SK-N-SH (cell line): ENCODE results near the gene KNTC1. TPM values are rescaled to one million over a fixed set of nuclear protein-coding genes. Genes with fewer than 3 reads are reported as not detected.

Source experiments
- CTCF ChIA-PET: fragments of 300-600, 350-600 bp; formaldehyde crosslinking; extraction: SDS; loops from one replicate; lab custom pipeline; 2021; lab: Yijun Ruan, JAX
- POLR2A ChIA-PET: fragments of 350-600 bp; sonication (Branson Sonifier 250); formaldehyde crosslinking; extraction: SDS; loops from one replicate; lab custom pipeline; 2020; ENCODE audit warnings: antibody characterized with exemption, inconsistent platforms; lab: Yijun Ruan, JAX
- DNase-seq: peaks from one replicate; pipeline ENCODE4 v3.0.0; 2012
- H2AFZ ChIP-seq: fragments of 200-600 bp; sonication (generic); 2 replicates; pipeline ENCODE4 v1.8.1; 2016; ENCODE audit warnings: antibody characterized with exemption, mild to moderate bottlenecking, low read depth
- H3F3A ChIP-seq: fragments of 200-600 bp; sonication (generic); replicated peaks from 2 replicates; pipeline ENCODE3; 2016; ENCODE audit warnings: antibody characterized with exemption, mild to moderate bottlenecking; ENCODE audit not compliant: insufficient read depth
- H3K27ac ChIP-seq, 2 experiments: fragments of 200-500 bp in 1 of 2; fragments of 200-600 bp in 1 of 2; sonication (Bioruptor generic) in 1 of 2; sonication (generic), shearing (Covaris generic) in 1 of 2; 2 replicates each; pipeline versions ENCODE4 v1.5.1 to v1.6.1; 2014 to 2016; ENCODE audit warnings: low read depth in 2 of 2, inconsistent platforms in 1 of 2, low read length in 1 of 2, mild to moderate bottlenecking in 1 of 2, mixed read lengths in 1 of 2
- H3K27me3 ChIP-seq: fragments of 200-600 bp; sonication (generic), shearing (Covaris generic); 2 replicates; pipeline ENCODE4 v1.6.1; 2016; ENCODE audit warnings: mixed run types; ENCODE audit not compliant: insufficient read depth
- H3K36me3 ChIP-seq, 2 experiments: fragments of 200-500 bp in 1 of 2; fragments of 200-600 bp in 1 of 2; sonication (Bioruptor generic) in 1 of 2; sonication (generic) in 1 of 2; replicated peaks in 1 of 2; 2 replicates each; pipeline versions ENCODE3 to v1.5.1; 2014 to 2016; ENCODE audit warnings: low read length in 1 of 2, mild to moderate bottlenecking in 1 of 2; ENCODE audit not compliant: insufficient read depth in 2 of 2, control insufficient read depth in 1 of 2
- H3K4me1 ChIP-seq, 2 experiments: fragments of 200-500 bp in 1 of 2; fragments of 200-600 bp in 1 of 2; sonication (Bioruptor generic) in 1 of 2; sonication (generic), shearing (Covaris generic) in 1 of 2; 2 replicates each; pipeline versions ENCODE4 v1.5.1 to v1.6.1; 2014 to 2016; ENCODE audit warnings: low read depth in 1 of 2, low read length in 1 of 2, mixed run types in 1 of 2; ENCODE audit not compliant: insufficient read depth in 2 of 2, control insufficient read depth in 1 of 2
- H3K4me2 ChIP-seq: fragments of 200-600 bp; sonication (generic), shearing (Covaris generic); 2 replicates; pipeline ENCODE4 v1.6.1; 2017; ENCODE audit warnings: mixed run types
- H3K4me3 ChIP-seq, 2 experiments: fragments of 200-500 bp in 1 of 2; fragments of 200-600 bp in 1 of 2; sonication (Bioruptor generic) in 1 of 2; sonication (generic), shearing (Covaris generic) in 1 of 2; 2 replicates each; pipeline versions ENCODE4 v1.5.1 to v1.8.1; 2014 to 2016; ENCODE audit warnings: low read depth in 2 of 2, inconsistent platforms in 1 of 2, low read length in 1 of 2, mild to moderate bottlenecking in 1 of 2, mixed read lengths in 1 of 2, moderate library complexity in 1 of 2
- H3K79me2 ChIP-seq: fragments of 200-600 bp; sonication (generic); 2 replicates; pipeline ENCODE4 v1.8.1; 2017; ENCODE audit warnings: mild to moderate bottlenecking; ENCODE audit not compliant: insufficient read depth
- H3K9ac ChIP-seq: fragments of 200-600 bp; sonication (generic); 2 replicates; pipeline ENCODE4 v1.6.1; 2017; ENCODE audit warnings: mixed run types
- H3K9me2 ChIP-seq: fragments of 200-600 bp; sonication (generic); 2 replicates; pipeline ENCODE4 v1.6.1; 2017; ENCODE audit warnings: mixed run types
- H3K9me3 ChIP-seq: fragments of 200-600 bp; sonication (generic); 2 replicates; pipeline ENCODE4 v1.6.1; 2017; ENCODE audit warnings: mixed run types, mild to moderate bottlenecking, moderate library complexity
- H4K20me1 ChIP-seq: fragments of 200-600 bp; sonication (generic); 2 replicates; pipeline ENCODE4 v1.6.1; 2017; ENCODE audit warnings: mild to moderate bottlenecking, mixed run types; ENCODE audit not compliant: insufficient read depth
- CTCF ChIP-seq: fragments of 200-600 bp; sonication (generic); IDR thresholded peaks from 2 replicates; pipeline ENCODE4 v1.6.1; 2017; ENCODE audit warnings: antibody characterized with exemption, mild to moderate bottlenecking, moderate library complexity
- EP300 ChIP-seq, 2 experiments: IDR thresholded peaks; 2 replicates each; pipeline versions ENCODE4 v1.4.0 to v1.6.1; 2012; ENCODE audit warnings: borderline replicate concordance in 1 of 2, low read depth in 1 of 2, low read length in 1 of 2
- EZH2phosphoT487 ChIP-seq: fragments of 200-600 bp; sonication (generic); IDR thresholded peaks from 2 replicates; pipeline ENCODE4 v1.6.1; 2017; ENCODE audit warnings: low read depth, mixed run types, mild to moderate bottlenecking, antibody characterized with exemption, moderate library complexity, borderline replicate concordance
- FOSL2 ChIP-seq: IDR thresholded peaks from 2 replicates; pipeline ENCODE4 v1.4.0; 2012; ENCODE audit warnings: low read depth, mild to moderate bottlenecking, moderate library complexity, borderline replicate concordance
- FOXM1 ChIP-seq: IDR thresholded peaks from 2 replicates; pipeline ENCODE4 v1.4.0; 2012; ENCODE audit warnings: low read depth, mild to moderate bottlenecking
- GATA2 ChIP-seq: sonication (generic); formaldehyde crosslinking; IDR thresholded peaks from 2 replicates; pipeline ENCODE4 v1.5.0; 2020; ENCODE audit warnings: mild to moderate bottlenecking, missing genetic modification reagents
- JUND ChIP-seq: IDR thresholded peaks from 2 replicates; pipeline ENCODE4 v1.4.0; 2012
- MAX ChIP-seq: IDR thresholded peaks from 2 replicates; pipeline ENCODE4 v1.4.0; 2012; ENCODE audit warnings: low read depth
- MEF2A ChIP-seq: IDR thresholded peaks from 2 replicates; pipeline ENCODE4 v1.4.0; 2012; ENCODE audit warnings: low read depth, borderline replicate concordance
- NFIC ChIP-seq: IDR thresholded peaks from 2 replicates; pipeline ENCODE4 v1.4.0; 2012; ENCODE audit warnings: borderline replicate concordance
- NRF1 ChIP-seq: IDR thresholded peaks from 2 replicates; pipeline ENCODE4 v1.6.1; 2012; ENCODE audit warnings: low read depth, mild to moderate bottlenecking, low read length
- PBX3 ChIP-seq: IDR thresholded peaks from 2 replicates; pipeline ENCODE4; 2012
- POLR2AphosphoS5 ChIP-seq: IDR thresholded peaks from 2 replicates; pipeline ENCODE4 v1.6.1; 2012; ENCODE audit warnings: low read depth, low read length
- RCOR1 ChIP-seq: fragments of 150-350 bp; IDR thresholded peaks from 2 replicates; pipeline ENCODE4 v1.6.1; 2017; ENCODE audit warnings: antibody characterized with exemption, low read length
- RFX5 ChIP-seq: IDR thresholded peaks from 2 replicates; pipeline ENCODE4 v1.6.1; 2012; ENCODE audit warnings: mild to moderate bottlenecking, improper control_type of control experiment, low read length
- RXRA ChIP-seq: IDR thresholded peaks from 2 replicates; pipeline ENCODE4 v1.4.0; 2012; ENCODE audit warnings: low read depth, mild to moderate bottlenecking, borderline replicate concordance
- SIN3A ChIP-seq: IDR thresholded peaks from 2 replicates; pipeline ENCODE4 v1.6.1; 2012; ENCODE audit warnings: low read depth, mild to moderate bottlenecking, low read length, moderate library complexity, borderline replicate concordance
- TCF12 ChIP-seq: IDR thresholded peaks from 2 replicates; pipeline ENCODE4 v1.4.0; 2012
- TEAD4 ChIP-seq: IDR thresholded peaks from 2 replicates; pipeline ENCODE4 v1.4.0; 2012; ENCODE audit warnings: mild to moderate bottlenecking, borderline replicate concordance; ENCODE audit not compliant: insufficient read depth
- USF1 ChIP-seq: IDR thresholded peaks from 2 replicates; pipeline ENCODE4 v1.4.0; 2012; ENCODE audit warnings: low read depth, borderline replicate concordance
- ZBTB33 ChIP-seq: IDR thresholded peaks from 2 replicates; pipeline ENCODE4 v1.4.0; 2012; ENCODE audit warnings: low read depth, borderline replicate concordance
- WGBS: methylation state at CpG from one replicate; pipeline ENCODE4 v1.1.6; 2017; ENCODE audit warnings: low lambda C conversion rate; 5-methylcytosine and 5-hydroxymethylcytosine counted together
- polyA plus RNA-seq, 3 experiments: library from polyadenylated mRNA; depleted of rRNA; stranded (reverse); fragments of >200 nt; gene quantifications; 2 replicates each; pipeline ENCODE4 v1.2.3, GENCODE V29; 2012

The KNTC1 gene
- polyA plus RNA-seq, 1 of the 3 experiments (the other 2 are of a cell fraction), result 13.2 TPM

GRCh38 chr12:122517877-122518276 lies 9.2 kb upstream of the KNTC1 start:
- no peak for DNase-seq
- 45% methylated on average over 5 of the region's 5 CpGs for WGBS
- Histone ChIP-seq H3K9me3 (no peaks in the 10 kb centered on the region), H3K4me1 (peaks cover 0 to 5% of the 10 kb centered on the region in 2 experiments; a peak in 2 of 4 replicates), H2AFZ (no peak overlapping the region), H3K4me2 (no peak overlapping the region), H3K4me3 (no peak overlapping the region), H3K9ac (no peak overlapping the region), H3K36me3 (peaks cover 89 to 96% of the 10 kb centered on the region in 2 experiments), H3K9me2 (no peaks in the 10 kb centered on the region), H3K27me3 (no peaks in the 10 kb centered on the region), H4K20me1 (peaks cover 78% of the 10 kb centered on the region), H3K79me2 (peaks cover 98% of the 10 kb centered on the region), H3F3A (peaks cover 68% of the 10 kb centered on the region), H3K27ac (peak overlapping the region in 1 of 2 experiments; percentile 44; a peak in 2 of 4 replicates)
- TF ChIP-seq FOSL2 (peak; percentile 78), GATA2 (CRISPR knock-in tag) (no peak), MAX (peak; percentile 22; the same call in 1 of the 2 replicates), NRF1 (no peak), ZBTB33 (no peak), JUND (peak; percentile 70), CTCF (no peak), SIN3A (peak; percentile 42; the same call in 1 of the 2 replicates), PBX3 (peak; percentile 56), TCF12 (peak; percentile 27; the same call in 1 of the 2 replicates)
- ChIA-PET CTCF (interaction anchor here (1.2 kb wide), 1 partner anchor 17 kb away, joined by 3 read pairs; the partner anchor contains the start of gene ZCCHC8), POLR2A (interaction anchor here (0.6 to 1.0 kb wide), 2 partner anchors 9 to 16 kb away, joined by 3 to 5 read pairs; partner anchors contain the start of genes KNTC1 and RSRC2)

GRCh38 chr12:122518908-122519307 lies 8.1 kb upstream of the KNTC1 start:
- 100% methylated on average over 1 of the region's 1 CpG for WGBS
- no peak for TF ChIP-seq RCOR1
- no peak for TF ChIP-seq EZH2phosphoT487
- no peak for TF ChIP-seq FOXM1
- TF ChIP-seq RXRA, result no peak
- no peak for TF ChIP-seq POLR2AphosphoS5
- no peak for TF ChIP-seq MEF2A
- no peak for TF ChIP-seq EP300 (IDR thresholded peaks at IDR 0.05; ENCODE audit: borderline replicate concordance in 1 of 2, low read depth in 1 of 2, low read length in 1 of 2)
- no peak for TF ChIP-seq RFX5
- no peak for TF ChIP-seq USF1
- no peak for TF ChIP-seq NFIC
- TF ChIP-seq MAX, result no peak
- no peak for TF ChIP-seq FOSL2
- no peak for TF ChIP-seq GATA2 (CRISPR knock-in tag)
- no peak for TF ChIP-seq TEAD4
- Histone ChIP-seq H3K79me2 (peaks cover 100% of the 10 kb centered on the region), H3K27ac (peak overlapping the region in 1 of 2 experiments; percentile 44; a peak in 2 of 4 replicates), H3K4me3 (no peak overlapping the region), H3K9me2 (no peaks in the 10 kb centered on the region), H3K27me3 (no peaks in the 10 kb centered on the region), H3K4me1 (peaks cover 7 to 15% of the 10 kb centered on the region in 2 experiments; a peak in 3 of 4 replicates), H3K36me3 (peaks cover 84 to 98% of the 10 kb centered on the region in 2 experiments), H4K20me1 (peaks cover 79% of the 10 kb centered on the region), H3K9ac (no peak overlapping the region), H3F3A (peaks cover 61% of the 10 kb centered on the region), H3K9me3 (no peaks in the 10 kb centered on the region), H2AFZ (no peak overlapping the region), H3K4me2 (no peak overlapping the region)
- no peak for DNase-seq
- ChIA-PET POLR2A (no interaction called here), CTCF (interaction anchor here (1.6 kb wide), 1 partner anchor 18 kb away, joined by 6 read pairs; the partner anchor contains the start of gene ZCCHC8)
